ENCODE results near the gene INSRR.
A peak's percentile ranks its signal among the peaks of the same experiment; 100 is the strongest.

The INSRR gene

GRCh38 chr1:156893048-156893953 lies 34.4 kb upstream of the INSRR start, which contains the start of gene PEAR1:
Gene PEAR1 (plus strand): TSS chr1:156893718. CDS start chr1:156903927, 10,209 bp downstream.
- FAIRE-seq = no peak

GRCh38 chr1:156892190-156893047 lies 33.5 kb upstream of the INSRR start:
- FAIRE-seq = peak; percentile 96

GRCh38 chr1:156889802-156890580 lies 31.1 kb upstream of the INSRR start:
- peak; percentile 67 for FAIRE-seq

DNA sequence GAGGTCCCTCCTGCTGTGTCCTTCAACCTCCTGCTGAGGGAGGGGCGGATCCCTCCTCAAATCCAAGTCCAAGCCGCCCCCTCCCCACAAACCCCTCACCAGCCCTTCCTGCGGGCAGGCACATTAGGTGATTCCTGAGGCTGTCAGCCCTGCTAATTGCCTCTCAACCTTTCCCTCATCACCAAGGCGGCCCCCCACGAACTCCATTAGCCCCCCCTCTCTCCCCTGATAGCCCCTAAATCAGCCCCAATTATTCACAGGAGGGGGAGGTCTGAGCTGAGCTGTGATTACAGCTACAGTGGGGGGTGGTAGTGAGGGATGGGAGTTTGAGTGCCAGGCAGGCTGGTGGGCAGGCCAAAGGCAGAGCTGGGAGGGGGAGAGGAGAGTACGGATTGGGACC lies 28.8 kb upstream of the INSRR start:
- FAIRE-seq = no peak

- FAIRE-seq = no peak
These were observed 28.4 kb upstream of the INSRR start for GRCh38 chr1:156887317-156887716.

- FAIRE-seq = no peak
These were observed 27.8 kb upstream of the INSRR start for GRCh38 chr1:156886583-156887281.

- no peak for FAIRE-seq
These were observed 27.0 kb upstream of the INSRR start for GRCh38 chr1:156885880-156886355.

DNA sequence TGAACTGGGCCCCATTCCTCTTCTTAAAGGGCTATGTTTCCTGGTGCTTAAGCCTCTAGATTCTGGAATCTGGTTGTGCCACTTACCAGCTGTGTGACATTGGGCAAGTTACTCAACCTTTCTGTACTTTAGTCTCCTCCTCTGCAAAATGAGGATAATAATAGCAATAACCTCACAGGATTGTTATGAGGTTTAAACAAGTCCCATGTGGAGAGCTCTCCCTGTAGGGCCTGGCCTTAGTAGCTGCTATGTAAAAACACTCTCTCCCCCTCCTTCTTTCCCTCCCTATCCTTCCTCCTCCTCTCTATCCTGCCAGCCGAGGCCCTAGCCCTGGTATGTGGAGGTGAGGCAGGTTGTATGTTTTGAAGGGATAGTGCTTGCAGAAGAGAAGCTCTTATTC lies 26.4 kb upstream of the INSRR start:
- FAIRE-seq = peak; percentile 77

DNA sequence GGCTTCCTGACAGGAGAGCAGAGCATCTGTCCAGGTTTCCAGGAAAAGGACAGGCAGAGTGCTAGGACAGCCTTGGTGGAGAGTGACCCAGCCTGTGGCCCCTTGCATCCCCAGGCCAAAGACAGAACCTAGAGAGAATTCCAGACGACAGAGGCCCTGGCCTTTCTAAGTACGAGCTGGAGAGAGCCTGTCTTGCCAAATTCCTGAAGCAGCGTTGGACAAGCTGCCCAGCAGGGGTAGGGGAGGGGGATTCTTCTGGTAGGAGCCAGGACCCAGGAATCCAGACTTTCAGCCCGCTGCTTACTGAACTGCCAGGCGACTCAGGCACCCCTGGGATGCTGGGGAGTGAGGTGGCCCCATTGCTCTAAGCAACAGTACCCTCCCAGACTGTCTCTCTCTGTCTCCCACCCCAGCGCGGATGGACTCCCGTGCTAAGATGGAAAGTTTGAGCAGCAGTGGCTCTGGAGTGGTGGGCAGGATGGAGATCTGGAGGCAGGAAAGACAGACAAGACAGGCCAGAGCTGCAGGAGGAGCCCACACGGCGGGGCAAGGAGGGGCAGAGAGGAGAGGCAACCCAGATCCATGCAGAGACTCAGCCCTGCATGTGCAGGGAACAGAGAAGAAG lies 25.8 kb upstream of the INSRR start:
- no peak for FAIRE-seq

- no peak for FAIRE-seq
These were observed 25.0 kb upstream of the INSRR start for GRCh38 chr1:156883919-156884318.

GRCh38 chr1:156882543-156882942 lies 23.6 kb upstream of the INSRR start:
- FAIRE-seq = no peak

- no peak for FAIRE-seq
These were observed 22.7 kb upstream of the INSRR start for GRCh38 chr1:156881663-156882062.

- no peak for FAIRE-seq
These were observed 22.2 kb upstream of the INSRR start for GRCh38 chr1:156881101-156881500.

DNA sequence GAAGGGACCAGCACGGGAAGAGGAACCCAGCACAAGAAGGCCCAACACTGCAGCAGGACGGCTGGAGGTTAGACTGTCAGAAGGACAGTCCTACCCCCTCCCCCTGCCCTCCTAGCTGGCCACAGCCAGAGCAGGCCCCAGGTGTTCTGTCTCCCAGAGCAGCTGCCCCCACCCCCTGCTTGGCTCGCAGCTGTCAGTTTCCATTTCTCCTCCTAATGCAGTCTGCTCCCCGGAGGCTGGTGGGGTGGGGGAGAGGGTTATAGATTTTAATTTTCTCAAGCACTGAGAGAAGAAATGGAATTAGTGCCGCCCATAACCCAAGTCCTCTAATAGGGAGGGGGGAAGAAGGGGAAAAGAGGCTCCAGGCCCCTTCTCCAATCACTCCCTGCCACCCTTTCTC lies 21.6 kb upstream of the INSRR start:
- no peak for FAIRE-seq

DNA sequence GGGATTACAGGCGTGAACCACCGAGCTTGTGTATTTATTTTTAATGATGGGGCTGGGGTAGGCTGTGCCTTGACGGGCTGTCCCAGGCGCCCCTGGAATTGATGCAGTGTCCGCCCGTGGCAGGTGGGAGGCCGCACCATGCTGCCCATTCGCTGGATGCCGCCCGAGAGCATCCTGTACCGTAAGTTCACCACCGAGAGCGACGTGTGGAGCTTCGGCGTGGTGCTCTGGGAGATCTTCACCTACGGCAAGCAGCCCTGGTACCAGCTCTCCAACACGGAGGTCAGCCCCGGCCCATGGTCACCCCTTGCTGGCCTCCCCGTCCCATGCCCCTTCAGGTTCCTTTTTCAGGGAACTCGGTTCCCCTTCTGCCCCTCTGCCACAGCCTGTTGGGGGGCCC lies 21.0 kb upstream of the INSRR start:
- FAIRE-seq = no peak

DNA sequence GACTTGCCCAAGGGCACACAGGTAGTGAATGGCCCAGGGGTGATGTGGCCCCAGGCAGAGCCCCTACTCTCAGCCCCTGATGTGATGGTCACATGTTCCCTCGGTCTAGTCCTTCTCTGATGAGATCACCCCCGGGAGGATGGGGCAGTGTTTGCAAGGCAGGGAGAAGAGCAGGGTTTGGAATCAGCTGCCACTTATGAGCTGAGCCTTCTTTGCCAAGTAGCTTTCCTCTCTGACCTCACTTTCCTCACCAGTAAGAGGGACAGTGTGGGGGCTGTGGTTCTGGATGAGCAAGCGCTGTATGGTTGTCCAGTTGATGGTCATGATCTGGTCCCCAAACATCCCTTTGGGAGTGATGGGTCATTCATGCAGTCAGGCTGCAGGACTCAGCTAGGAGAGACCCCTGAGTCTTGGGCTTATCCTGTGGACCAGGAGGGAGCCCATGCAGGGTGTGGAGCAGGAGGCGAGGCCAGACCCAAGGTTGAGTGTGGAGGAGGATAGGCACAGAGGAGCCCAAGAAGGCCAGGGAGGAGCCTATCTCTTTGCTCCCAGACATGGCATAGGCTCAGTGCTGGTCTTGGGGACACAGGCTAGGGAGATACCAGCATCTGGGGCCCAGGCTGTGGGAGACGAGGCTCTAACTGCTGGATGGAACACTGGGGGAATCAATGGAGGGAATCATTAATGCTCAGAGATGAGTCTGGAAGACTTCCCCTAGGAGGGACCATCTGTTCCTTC lies 18.7 kb upstream of the INSRR start:
- FAIRE-seq = no peak

DNA sequence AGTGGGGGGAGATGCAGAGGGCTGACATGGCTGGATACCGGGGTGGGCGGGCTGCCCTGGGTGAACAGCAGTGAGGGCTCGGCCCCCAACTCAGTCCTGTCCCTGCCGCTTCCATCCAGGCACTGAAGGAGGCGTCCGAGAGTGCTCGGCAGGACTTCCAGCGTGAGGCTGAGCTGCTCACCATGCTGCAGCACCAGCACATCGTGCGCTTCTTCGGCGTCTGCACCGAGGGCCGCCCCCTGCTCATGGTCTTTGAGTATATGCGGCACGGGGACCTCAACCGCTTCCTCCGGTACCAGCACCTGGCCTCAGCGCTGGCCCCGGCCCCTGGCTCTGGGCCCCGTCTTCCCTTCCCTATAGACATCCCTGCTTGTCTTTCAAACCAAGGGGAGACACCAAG lies 17.4 kb upstream of the INSRR start:
- no peak for FAIRE-seq

GRCh38 chr1:156875341-156875615 lies 16.4 kb upstream of the INSRR start:
- FAIRE-seq = no peak

DNA sequence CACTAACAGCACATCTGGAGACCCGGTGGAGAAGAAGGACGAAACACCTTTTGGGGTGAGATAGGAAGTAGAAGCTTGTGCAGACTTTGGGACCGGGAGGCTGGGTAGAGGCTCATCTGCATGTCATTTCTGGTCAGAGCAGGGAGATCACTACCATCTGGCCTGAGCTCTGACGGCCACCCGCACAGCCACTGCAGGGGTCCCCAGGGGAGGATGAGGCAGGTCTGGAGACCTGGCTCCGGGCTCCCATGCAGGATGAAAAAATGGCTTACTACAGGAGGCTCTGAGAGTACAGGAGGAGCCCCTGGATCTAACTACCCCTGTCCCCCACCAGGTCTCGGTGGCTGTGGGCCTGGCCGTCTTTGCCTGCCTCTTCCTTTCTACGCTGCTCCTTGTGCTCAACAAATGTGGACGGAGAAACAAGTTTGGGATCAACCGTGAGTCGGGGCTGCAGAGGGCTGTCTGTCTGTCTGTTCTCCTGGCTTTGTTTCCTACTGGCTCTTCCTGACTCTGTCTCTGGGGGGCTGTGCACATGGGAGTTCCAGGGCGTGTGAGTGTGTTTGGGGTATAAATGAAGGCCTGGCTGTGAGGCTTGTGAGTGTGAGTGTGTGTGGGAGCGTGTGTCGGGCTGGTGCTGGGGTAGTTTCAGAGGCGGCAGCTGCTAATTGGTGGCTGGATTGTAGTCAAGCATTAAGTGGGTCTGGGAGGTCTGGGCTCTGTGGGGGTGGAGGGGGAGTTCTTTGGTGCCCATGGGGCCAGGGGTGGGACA lies 15.8 kb upstream of the INSRR start:
- no peak for FAIRE-seq

DNA sequence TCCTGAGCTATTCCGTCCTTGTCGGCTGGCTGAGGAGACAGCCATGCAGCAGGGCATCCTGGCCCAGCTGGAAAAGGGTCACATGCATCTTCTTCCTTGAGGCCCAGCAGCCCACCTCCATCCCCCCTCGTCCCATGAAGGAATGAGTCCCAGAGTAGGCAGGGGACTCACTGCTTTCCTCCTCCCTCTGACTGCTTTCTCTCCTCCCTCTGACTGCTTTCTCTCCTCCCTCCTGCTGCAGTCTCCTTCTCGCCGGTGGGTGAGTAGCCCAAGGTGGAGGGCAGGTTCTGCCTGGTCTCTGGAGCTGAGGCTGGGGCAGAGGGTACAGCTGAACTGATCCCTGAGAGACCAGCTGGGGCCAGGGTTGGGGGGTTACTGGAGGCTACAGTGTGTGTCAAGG lies 15.2 kb upstream of the INSRR start:
- FAIRE-seq = no peak
